ENCODE measurements around the gene CDC20B.
"Not testable (repeated sequence)": the region's sequence is repeated elsewhere in the genome, so short reads cannot be mapped to it uniquely, and the experiment has no call there.

Gene CDC20B

GRCh38 chr5:55160493-55161209 lies 12.3 kb downstream of the CDC20B start:
- DNase-seq = no peak

- DNase-seq = no peak
Measured at GRCh38 chr5:55159763-55160492, 13.0 kb downstream of the CDC20B start, which contains the start of gene GPX8. GPX8 (plus strand) TSS chr5:55160171; CDS start chr5:55160193, 22 bp downstream.

GRCh38 chr5:55154873-55155272 lies 18.1 kb downstream of the CDC20B start:
- no peak for DNase-seq

GRCh38 chr5:55151923-55152842 lies 20.8 kb downstream of the CDC20B start:
- no peak for DNase-seq

GRCh38 chr5:55149308-55149795 lies 23.6 kb downstream of the CDC20B start:
- DNase-seq = no peak

GRCh38 chr5:55146543-55147151 lies 26.3 kb downstream of the CDC20B start:
- DNase-seq = peak; percentile 80

- DNase-seq = no peak
Measured at GRCh38 chr5:55146080-55146479, 26.9 kb downstream of the CDC20B start.

- DNase-seq = no peak
Measured at GRCh38 chr5:55143624-55144023, 29.4 kb downstream of the CDC20B start.

- DNase-seq = no peak
Measured at GRCh38 chr5:55141945-55142690, 30.9 kb downstream of the CDC20B start.

- DNase-seq = no peak
Measured at GRCh38 chr5:55140908-55141665, 31.9 kb downstream of the CDC20B start.

GRCh38 chr5:55136521-55136920 lies 36.5 kb downstream of the CDC20B start:
- no peak for DNase-seq

- DNase-seq = no peak
Measured at GRCh38 chr5:55134053-55134722, 38.8 kb downstream of the CDC20B start.

- no peak for DNase-seq
Measured at GRCh38 chr5:55123365-55123764, 49.6 kb downstream of the CDC20B start.

GRCh38 chr5:55114061-55114460 lies 58.9 kb downstream of the CDC20B start:
- no peak for DNase-seq

- DNase-seq = no peak
Measured at GRCh38 chr5:55113327-55113726, 59.6 kb downstream of the CDC20B start.

- no peak for DNase-seq
Measured at GRCh38 chr5:55110217-55110616, 62.8 kb downstream of the CDC20B start.

- DNase-seq = no peak
Measured at GRCh38 chr5:55108661-55109060, 64.3 kb downstream of the CDC20B start.

GRCh38 chr5:55105976-55106375 lies 67.0 kb downstream of the CDC20B start:
- not testable (repeated sequence) for DNase-seq

- no peak for DNase-seq
Measured at GRCh38 chr5:55104946-55105701, 67.9 kb downstream of the CDC20B start.
